Activated T-helper 9 cell treated with anti-CD3 and anti-CD28 coated beads, Interleukin-2, amount 50 U/mL, for 16 hours (primary cell): ENCODE results near the gene ICA1L.

ENCODE experiments used
- DNase-seq: peaks from one replicate; pipeline ENCODE4 v3.0.0-alpha.2; 2020; ENCODE audit warnings: low read depth

Gene ICA1L

DNA sequence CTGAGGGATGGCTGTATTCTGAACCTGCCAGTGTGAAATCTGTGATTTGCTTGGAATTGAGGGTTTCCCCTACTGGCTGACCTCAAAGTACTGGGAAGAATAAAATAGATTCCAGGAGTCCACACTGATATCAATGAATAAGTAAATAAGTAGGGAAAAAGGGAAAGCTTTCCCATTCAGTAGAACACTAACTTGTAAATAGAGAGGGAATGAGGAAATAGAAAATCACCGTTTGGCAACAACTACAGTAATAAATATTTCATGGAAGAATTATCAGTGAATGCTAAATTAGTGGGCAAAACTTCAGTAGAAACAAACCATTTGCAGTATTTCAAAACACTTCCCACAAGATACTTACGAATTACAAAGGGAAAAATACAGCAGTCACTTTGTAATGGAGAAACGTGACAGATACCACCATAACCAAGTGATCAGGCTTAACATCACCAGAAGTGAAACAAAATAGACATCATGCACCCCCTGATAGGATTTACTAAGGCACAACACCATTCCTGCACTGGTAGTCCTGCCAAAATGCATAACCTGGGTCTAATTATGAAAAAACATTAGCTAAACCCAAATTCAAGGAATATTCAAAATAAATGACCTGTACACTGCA, 88.5 kb downstream of the ICA1L start:
- no peak for DNase-seq

DNA sequence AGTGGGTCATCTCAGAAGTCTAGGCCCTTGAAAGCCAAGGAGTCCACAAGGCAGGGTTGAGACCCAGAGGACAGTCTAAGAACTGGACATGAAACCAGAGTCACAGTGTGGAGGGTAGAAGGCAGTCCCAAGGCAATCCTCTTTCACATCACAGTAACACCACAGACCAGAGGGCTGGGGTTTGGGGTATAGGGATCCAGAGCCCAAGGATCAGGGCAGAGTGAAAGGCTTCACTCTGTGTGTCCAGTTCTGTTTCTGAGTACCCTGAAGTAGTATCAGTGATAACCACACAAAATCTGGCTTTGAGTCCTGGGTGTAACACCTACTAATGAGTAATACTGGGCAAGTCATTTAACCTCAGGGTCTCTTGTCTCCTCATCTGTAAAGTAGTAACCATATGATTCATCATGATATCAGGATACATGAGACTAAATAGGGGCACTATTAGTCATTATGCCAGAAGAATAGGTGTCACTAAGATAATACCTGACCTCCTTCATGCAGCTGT, 91.0 kb downstream of the ICA1L start:
- no peak for DNase-seq

DNA sequence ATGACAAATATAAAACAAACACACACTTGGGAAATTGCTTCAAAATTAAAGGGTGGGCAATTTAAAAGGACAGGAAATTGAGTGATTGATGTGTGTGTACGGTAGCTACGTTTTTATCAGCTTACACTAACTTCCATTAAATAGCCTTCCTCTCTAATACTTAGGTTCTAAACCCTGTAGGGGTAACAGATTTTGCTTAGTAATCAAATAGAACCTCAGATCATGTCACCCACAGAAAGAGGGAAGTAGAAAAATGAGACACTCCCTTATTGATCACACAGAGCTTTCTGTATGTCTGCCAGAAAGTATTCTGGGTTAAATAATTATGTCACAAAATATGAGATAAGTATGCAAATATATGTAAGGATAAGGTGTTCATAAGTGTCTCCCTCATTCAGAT, 93.3 kb downstream of the ICA1L start:
- no peak for DNase-seq

DNA sequence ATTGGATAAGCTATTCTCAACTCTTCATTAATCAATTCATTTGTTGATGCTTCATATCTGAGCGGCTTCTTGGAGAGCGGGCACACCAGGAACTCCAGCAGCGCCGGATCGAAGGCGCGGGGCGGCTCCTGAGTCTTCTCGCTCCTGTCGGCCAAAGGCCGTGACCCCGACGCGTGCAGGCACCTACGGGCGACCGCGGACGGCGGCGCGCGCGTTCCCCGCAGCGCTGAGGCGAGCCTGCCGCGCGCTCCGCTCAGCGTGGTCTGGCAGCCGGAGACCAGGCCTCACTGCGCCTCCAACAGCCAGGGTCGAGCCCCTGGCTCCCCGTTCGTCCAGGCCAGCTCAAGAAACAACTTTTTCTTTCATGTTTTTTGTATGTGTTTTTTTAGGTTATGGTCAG, 97.5 kb downstream of the ICA1L start:
- DNase-seq: no peak

DNA sequence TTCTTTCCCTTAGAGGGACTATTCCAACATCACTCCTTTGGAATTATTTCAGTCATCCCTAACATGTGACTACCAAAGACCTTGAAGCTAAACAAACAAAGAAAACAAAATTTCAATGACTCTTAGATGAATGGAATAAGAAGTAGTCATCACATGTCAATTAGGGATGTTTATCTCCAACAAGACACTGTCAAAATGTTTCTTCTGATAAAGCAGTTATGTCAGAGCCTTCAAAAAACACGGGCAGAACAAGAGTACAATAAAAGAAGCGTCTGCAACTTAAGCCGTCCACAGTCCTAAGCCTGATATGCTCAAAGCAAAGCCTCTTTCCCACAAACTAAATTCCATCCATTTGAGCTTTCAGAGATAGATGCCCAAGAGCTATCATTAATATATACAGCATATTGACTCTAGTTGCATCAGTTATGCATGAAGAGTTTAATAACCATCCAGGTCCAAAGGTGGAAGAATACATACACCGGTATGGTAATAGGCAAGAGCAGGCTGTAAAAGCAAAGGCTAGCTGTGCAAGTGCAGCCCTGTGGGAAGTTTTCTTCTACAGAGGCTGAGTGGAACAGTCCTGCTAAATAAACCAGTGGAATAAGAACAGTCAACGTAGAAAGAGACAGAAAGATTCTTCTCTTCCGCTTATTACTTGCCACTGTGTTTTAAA, 98.1 kb downstream of the ICA1L start:
- no peak for DNase-seq

DNA sequence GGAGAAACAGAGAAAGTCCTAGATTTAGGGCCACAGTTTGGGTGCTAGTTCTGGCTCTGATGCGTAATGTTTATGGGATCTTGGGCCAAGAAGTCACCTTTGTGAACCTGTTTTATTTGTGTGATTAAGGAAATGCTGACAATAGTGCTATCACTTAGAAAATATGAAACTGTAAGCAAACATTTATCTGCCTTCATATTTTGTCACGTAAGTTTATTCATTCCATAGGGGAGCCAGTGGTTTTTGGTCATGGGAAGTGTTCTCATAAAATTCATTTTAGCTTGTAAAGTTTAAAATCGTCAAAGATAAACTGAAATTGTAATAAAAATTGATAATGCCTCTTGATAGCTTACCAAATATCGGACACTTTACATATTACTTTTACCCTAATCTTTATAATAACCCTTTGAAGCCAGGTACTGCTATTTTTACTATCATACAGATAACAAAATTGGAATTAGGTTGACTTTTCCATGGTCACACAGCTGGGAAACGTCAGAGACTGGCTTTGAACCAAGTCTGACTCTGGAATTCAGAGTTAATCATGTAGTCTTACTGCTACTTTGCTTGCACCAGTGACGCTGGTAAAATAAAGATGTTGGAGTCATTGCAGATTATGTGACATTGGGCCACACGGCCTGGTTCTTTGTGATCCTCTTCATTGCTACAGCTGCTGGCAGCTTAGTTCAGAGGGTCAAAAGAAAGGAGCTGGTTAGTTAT, 99.7 kb downstream of the ICA1L start:
- no peak for DNase-seq

DNA sequence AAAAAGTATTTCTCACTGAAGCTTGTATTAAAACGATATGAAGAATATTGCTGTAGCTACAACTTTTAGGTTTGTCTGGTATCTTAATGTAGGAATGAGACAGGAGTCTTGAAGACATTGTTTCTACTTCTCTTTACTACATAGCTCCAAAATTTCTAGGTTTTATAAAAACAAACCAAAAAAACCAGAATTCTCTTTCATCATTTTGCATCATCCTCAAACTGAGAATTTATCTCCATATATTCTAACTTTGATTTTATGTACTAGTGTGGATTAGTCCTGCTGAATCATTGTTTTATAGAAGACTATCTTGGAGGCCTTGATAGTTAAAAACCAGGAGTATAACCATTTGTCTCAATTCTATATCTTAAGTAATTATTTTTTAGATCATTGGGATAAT, 100.2 kb downstream of the ICA1L start:
- no peak for DNase-seq

DNA sequence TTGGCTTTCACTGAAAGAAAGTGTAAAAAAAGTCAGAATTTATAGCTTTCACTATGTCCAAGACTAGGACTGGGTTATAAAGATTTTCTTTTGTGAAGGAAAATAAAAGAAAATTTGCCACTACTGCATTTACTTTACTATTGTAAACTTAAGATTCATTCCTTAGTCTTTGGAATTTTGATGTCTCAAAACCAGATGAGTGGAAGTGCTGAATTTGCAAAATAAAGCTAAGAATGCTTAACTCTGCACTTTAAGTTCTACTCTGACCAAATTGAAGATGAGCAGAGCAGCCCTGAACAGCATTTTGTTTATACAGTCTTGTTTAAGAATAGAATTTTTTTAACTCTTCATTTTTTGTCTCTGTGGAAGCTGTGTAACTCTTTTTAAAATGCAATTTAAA, 102.4 kb downstream of the ICA1L start:
- DNase-seq: no peak

DNA sequence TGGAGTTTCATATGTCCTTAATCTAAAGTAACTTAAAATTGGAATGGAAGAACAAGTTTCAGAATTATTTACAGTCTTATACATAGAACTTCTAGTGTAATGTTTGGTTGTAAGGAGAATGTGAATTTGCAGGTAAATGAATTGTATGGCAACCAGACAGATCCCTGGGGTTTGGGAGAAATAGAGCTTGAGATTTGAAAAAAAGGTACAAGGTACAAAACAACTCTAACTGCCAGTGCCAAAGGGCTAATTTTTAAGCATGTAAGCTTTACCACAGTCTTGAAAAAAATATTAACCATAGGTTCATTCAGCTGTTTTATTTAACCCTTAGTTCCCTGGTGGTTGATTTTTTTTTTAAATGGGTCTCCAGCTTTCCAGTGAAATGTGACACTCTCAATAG, 103.3 kb downstream of the ICA1L start:
- no peak for DNase-seq

DNA sequence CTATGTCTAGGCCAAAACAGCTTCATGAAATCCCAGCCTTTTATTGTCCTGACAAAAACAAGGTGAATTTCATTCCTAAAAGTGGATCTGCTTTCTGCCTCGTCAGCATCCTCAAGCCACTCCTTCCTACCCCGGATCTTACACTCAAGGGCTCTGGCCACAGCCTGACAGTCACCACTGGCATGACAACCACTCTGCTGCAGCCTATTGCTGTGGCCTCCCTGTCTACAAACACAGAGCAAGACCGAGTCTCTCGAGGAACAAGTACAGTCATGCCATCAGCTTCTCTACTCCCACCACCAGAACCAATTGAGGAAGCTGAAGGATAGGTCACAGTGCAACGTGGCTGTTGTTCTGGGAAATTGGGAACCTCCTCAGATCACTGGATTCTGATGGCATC, 106.1 kb downstream of the ICA1L start:
- no peak for DNase-seq

DNA sequence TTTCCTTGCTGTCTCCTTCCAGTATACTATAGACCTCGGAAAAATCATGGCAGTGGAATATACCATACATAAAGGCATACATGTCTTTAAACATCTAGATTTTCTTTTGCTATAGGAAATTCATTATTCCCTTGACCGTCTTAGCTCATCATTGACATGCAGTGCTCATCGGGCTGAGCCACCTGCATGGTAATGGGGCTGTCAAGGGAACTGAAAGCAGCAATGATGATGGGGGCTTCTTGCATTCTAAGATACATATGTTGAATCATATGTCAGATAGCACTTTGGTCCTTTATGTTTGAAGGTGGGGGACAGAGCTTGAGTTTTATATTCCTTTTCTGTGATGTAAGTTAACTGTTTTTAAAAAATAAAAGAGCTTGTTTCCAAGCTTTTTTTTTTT, 106.6 kb downstream of the ICA1L start:
- no peak for DNase-seq

DNA sequence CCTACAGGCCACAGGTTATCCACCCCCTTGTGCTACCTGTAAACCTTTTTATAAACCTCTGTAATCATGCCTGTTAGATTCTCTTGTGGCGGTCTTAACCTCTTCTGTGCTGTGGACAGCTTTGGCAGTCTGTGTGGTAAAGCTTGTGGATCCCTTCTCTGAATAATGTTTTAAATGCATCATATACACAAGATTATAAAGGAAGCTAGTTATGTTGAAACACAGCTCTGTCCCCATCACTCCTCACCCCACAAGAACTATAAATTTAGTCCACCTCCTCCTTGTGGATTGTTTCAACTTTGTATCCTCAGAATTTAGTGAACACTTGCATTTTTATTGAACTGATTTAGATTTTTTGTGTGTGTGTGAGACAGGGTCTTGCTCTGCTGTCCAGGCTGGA, 107.7 kb downstream of the ICA1L start:
- no peak for DNase-seq

DNA sequence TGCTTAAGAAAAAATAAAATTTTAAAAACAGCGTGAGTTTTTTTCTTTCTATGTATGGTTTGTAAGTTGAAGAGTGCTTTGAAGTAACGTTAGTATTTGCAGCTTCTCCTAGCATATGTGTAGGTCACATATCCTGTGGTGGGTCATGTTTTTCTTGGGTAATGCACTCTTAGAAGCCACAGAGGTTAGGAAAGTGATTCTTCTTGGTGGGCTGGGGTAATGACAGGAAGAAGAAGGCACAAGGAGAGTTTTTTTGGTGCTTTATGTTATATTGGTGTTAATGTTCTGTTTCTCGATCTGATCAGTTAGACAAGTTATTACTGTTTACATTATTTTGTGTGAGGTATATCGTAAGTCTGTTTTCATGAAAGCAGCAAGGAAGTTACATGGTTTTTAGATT, 109.0 kb downstream of the ICA1L start:
- no peak for DNase-seq

DNA sequence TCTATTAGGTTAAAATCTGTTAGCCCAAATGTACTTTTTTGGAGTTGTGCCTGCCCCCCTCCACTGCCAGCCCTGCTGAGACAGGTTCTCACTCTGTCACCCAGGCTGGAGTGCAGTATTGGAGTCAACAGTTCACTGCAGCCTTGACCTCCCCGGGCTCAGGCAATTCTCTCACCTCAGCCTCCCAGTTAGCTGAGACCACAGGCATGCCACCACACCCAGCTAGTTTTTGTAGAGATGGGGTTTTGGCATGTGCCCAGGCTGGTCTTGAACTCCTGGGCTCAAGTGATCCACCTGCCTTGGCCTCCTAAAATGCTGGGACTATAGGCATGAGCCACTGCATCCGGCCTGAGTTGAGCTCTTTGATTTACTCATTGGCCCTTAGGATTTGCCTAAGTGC, 110.7 kb downstream of the ICA1L start:
- DNase-seq: no peak

DNA sequence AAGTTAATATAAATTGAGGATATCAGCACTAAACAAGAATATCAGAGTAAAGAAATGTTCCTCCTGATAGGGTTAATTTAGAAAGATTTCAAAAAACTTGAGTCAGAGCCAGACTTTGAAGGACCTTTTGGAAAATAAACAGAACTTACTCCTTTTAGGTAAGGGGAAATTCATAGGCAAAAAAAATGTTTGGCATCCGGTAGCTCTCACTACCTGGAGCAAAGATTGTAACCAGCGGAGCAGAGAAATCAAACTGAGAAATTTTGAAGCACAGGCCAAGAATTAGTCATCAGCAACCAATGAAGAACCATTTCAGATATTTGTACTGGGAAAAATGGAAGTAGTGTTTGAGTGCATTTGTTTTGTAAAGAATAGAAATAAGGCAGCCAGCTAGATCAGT, 113.0 kb downstream of the ICA1L start:
- DNase-seq: no peak

DNA sequence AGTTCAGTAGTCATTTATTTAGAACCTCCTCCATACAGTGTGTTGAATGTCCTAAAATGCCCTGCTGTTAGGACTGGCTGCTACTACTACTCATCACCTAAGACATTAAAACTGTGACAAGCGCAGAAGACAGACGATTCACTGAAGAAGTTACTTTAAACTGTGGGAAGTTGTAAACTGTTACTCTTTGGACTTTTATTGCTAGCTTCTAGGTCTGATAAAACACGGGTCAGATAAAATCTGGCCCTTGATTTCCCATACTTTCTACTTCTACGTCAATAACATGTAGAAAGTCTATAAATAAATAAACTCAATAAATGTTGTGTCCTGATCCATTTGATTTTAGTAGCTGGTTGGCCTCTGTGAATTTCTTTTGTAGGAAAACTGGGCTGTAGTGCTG, 113.4 kb downstream of the ICA1L start:
- no peak for DNase-seq

DNA sequence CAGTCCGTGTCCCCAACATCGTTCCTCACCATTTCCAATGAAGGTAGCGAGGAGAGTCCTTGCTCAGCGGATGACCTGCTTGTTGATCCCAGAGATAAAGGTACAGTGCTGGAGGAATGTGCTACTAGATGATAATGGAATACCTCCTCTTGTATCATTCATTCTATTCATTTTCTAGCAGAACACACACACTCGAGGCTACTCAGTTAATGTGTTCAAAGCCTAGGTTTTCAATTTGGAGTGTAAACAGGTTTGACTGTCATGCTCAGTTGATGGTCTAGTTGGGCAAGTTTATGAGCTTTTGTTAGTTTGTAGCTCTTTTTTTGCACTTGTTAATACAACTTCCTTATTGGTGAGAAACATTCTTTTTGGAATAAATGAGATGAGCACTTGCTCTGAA, 114.2 kb downstream of the ICA1L start:
- no peak for DNase-seq

DNA sequence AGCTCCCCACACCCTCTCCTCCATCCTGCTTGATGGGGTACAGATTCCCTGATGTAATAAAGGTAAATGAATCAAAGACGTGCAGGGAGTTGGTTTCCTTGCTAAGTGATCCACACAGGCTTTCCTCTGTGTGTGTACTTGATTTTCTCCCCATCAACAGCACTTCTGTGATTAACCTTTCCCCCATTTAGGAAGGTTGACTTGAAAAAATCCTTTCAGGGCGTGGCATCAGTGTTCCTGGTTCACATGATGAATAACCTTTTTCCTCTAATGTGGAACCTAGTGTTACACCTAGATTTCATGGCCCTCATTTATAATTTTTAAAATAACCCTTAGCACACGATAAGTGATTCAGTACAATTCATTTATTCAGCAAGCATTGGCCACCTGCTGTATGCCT, 115.0 kb downstream of the ICA1L start:
- DNase-seq: no peak

DNA sequence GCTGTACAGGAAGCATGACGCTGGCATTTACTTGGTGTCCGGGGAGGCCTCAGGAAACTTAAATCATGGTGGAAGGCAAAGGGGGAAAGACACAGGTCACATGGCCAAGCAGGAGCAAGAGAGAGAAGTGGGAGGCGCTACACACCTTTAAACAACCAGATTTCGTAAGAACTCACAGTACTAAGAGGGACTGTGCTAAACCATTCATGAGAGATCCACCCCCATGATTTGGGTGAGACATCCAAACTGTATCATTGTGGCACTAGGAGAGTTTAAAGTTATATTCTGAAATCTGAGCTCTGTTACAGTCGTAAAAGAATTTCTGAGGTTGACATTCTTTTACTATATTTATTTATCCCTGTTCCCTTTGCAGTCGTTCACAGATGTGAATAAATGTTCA, 116.6 kb downstream of the ICA1L start:
- DNase-seq: no peak

DNA sequence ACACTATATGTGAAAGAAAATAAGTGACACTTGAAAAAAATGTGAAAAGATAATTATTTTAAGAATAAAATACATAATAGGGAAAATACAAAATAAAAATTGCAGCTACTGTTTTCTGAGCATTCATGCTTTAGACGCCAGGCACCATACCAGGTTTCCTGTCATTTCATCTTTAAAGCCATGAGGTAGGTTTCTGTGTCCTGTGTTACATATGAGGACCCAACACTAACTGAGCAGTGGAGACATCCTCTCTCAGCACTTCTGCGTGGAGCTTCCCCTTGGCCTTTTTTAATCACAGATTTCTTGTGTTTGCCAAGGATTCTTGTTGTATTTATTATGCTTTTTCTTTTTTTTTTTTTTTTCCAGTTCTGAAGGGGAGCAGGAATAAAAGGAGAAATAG, 119.5 kb downstream of the ICA1L start:
- DNase-seq: no peak

DNA sequence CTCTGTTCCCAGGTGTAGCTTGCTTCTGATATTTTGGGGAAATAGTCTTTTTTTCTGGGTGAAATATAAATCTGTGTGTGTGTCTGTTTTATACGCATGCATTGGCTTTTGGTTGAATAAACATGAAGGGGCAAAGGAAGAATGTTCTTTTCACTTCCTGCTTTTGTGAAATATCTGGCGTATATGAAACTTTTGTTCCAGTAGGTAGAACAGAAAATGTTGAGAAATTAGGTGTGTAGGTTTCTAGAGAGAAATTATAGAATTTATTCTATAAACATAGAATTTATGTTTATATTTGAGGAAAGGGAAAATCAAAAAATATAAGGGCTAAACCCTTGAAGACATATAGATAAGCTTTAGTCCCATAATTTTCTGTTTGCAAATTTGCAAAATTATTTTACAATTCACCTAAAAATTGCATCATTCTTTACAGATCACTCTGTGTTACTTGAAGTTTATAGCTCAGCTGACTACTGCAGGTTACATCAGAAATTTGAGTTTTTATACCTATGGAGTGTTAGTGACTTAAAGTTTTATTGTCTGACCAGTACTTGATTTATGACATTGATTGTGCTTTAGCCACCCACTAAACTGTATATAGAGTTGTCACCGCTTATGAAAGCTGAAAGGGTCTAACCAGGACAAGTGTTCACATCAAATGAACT, 120.7 kb downstream of the ICA1L start:
- no peak for DNase-seq

DNA sequence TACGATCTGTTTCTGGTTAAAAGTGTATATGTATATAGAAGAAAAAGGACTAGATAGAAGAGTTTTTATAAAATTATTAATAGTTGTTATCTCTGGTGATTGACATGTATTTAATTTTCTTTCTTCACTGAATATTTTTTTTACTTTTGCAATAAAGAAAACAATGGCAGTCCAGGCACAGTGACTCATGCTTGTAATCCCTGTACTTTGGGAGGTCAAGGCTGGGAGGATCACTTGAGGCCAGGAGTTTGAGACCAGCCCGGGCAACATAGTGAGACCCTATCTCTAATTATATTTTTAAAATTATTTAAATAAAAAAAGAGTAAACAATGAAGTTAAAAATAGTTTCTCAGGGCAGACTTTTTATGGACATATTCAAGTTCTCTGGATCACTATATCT, 122.1 kb downstream of the ICA1L start:
- DNase-seq: no peak

DNA sequence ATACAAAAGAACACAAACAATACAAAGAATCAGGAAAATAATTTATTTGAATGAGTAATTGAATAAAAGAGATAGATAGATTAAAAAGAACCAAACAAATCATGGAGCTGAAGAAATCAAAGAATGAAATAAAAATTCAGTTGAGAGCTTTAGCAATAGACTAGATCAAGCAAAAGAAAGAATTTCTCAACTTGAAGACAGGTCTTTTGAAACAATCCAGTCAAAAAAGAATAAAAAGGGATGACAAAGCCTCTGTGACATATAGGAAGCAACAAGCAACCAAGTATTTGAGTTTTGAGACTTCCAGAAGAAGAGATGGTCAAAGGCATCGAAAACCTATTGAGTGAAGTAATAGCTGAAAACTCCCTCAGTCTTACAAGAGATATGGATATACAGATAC, 128.0 kb downstream of the ICA1L start:
- DNase-seq: no peak
